Measurements from ENCODE around the gene TEK. TPM values are rescaled to one million over a fixed set of nuclear protein-coding genes. Genes with fewer than 3 reads are reported as not detected.

Gene TEK
- total and polyA plus RNA-seq, 4 donors, result 5.9 to 76.1 (median 24.9) TPM

GRCh38 chr9:27279611-27280010, 170.6 kb downstream of the TEK start:
- no peak for ATAC-seq (ENCODE audit: insufficient read depth, low FRiP score)
- H3K4me1 ChIP-seq (ENCODE audit: control insufficient read depth in 5 of 5, insufficient read depth in 5 of 5, low read length in 5 of 5), result peaks cover 0 to 4% (median 0%) of the 10 kb centered on the region in 5 donors
- no peaks in the 10 kb centered on the region for H3K36me3 ChIP-seq (ENCODE audit: control insufficient read depth in 4 of 4, insufficient read depth in 4 of 4, low read length in 4 of 4)
- H3K27me3 ChIP-seq (ENCODE audit: control insufficient read depth in 3 of 3, insufficient read depth in 3 of 3, low read length in 2 of 3), result no peaks in the 10 kb centered on the region
- no peak for DNase-seq
- H3K27ac ChIP-seq (ENCODE audit: low read depth in 1 of 2, low read length in 1 of 2), result no peak overlapping the region
- H3K4me3 ChIP-seq, result no peak overlapping the region
- no peak for TF ChIP-seq CTCF (IDR thresholded peaks at IDR 0.05; ENCODE audit: control extremely low read depth, extremely low read depth)
- no peaks in the 10 kb centered on the region for H3K9me3 ChIP-seq (ENCODE audit: control insufficient read depth in 4 of 4, insufficient read depth in 3 of 4, low read length in 3 of 4)
- 76 to 84% methylated on average over 3 of the region's 3 CpGs for WGBS, 2 donors
- H3K9ac ChIP-seq (ENCODE audit: insufficient read depth in 1 of 2, low read length in 2 of 2), result no peak overlapping the region

Small RNA genes lying within 50 kb of the gene (small RNA-seq; reads per million reads assigned to genes)
- gene AL355433.1 (ENCODE audit: low replicate concordance) (not detected), gene RNA5SP280 (ENCODE audit: low replicate concordance) (not detected)

Other genes with a start within 250 kb of the TEK start
- 10 to 100 TPM; 12.4 to 28.5 TPM for gene CAAP1, start 216.4 kb upstream of the TEK start, total RNA-seq
- 10 to 100 TPM in 1 of 2 donors, 1 to 10 TPM in 1; 10.0 to 10.7 TPM for gene CAAP1, start 216.4 kb upstream of the TEK start, polyA plus RNA-seq
- gene PLAA, start 162.0 kb upstream of the TEK start, total RNA-seq, result 10 to 100 TPM; 24.7 to 25.2 TPM
- 10 to 100 TPM in 1 of 2 donors, 1 to 10 TPM in 1; 8.8 to 19.3 TPM for gene PLAA, start 162.0 kb upstream of the TEK start, polyA plus RNA-seq
- gene IFT74, start 152.8 kb upstream of the TEK start, total RNA-seq, result 10 to 100 TPM; 17.2 to 36.9 TPM
- gene IFT74, start 152.8 kb upstream of the TEK start, polyA plus RNA-seq, result 1 to 10 TPM; 6.3 to 8.9 TPM
- under 1 TPM in 1 of 2 donors, not detected in 1; 0.28 TPM for gene LRRC19, start 103.6 kb upstream of the TEK start, total RNA-seq
- under 1 TPM in 1 of 2 donors, not detected in 1; 0.02 TPM for gene LRRC19, start 103.6 kb upstream of the TEK start, polyA plus RNA-seq
- gene EQTN, start 187.9 kb downstream of the TEK start, total RNA-seq, result 1 to 10 TPM in 1 of 2 donors, not detected in 1; 1.5 TPM
- under 1 TPM in 1 of 2 donors, not detected in 1; 0.26 TPM for gene EQTN, start 187.9 kb downstream of the TEK start, polyA plus RNA-seq